ENCODE data around the gene SPRR2A.

SPRR2A gene

GRCh38 chr1:153057375-153057774, at the start of gene SPRR2A:
Gene SPRR2A (minus strand): TSS chr1:153057512. CDS start chr1:153056735, 777 bp downstream.
- Histone ChIP-seq H3K4me3 (no peak within 1 kb of the TSS), H3K27ac (no peak within 1 kb of the TSS)
- no peak for DNase-seq (ENCODE audit: low spot score)
- TF ChIP-seq, protein P1, sequence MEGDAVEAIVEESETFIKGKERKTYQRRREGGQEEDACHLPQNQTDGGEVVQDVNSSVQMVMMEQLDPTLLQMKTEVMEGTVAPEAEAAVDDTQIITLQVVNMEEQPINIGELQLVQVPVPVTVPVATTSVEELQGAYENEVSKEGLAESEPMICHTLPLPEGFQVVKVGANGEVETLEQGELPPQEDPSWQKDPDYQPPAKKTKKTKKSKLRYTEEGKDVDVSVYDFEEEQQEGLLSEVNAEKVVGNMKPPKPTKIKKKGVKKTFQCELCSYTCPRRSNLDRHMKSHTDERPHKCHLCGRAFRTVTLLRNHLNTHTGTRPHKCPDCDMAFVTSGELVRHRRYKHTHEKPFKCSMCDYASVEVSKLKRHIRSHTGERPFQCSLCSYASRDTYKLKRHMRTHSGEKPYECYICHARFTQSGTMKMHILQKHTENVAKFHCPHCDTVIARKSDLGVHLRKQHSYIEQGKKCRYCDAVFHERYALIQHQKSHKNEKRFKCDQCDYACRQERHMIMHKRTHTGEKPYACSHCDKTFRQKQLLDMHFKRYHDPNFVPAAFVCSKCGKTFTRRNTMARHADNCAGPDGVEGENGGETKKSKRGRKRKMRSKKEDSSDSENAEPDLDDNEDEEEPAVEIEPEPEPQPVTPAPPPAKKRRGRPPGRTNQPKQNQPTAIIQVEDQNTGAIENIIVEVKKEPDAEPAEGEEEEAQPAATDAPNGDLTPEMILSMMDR (IDR thresholded peaks at IDR 0.05), result no peak

DNA sequence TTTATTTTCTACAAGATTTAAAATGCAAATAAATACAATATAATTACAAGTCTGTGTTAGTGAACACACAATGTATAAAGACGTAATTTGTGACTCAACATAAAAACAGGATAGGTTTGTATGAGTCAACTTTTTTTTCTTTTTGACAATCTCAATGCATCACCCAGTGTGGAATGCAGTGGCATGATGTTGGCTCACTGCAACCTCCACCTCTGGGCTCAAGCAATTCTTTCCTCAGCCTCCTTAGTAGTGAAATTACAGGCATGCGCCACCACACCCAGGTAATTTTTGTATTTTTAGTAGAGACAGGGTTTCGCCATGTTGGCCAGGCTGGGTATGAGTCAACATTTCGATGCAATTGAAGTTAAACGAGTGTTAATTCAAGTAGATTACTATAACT, 42.9 kb upstream of the SPRR2A start:
- TF ChIP-seq, protein P1 (IDR thresholded peaks at IDR 0.05), result no peak
- H3K4me3 ChIP-seq, result no peak overlapping the region
- DNase-seq (ENCODE audit: low spot score), result no peak
- H3K27ac ChIP-seq, result no peak overlapping the region

DNA sequence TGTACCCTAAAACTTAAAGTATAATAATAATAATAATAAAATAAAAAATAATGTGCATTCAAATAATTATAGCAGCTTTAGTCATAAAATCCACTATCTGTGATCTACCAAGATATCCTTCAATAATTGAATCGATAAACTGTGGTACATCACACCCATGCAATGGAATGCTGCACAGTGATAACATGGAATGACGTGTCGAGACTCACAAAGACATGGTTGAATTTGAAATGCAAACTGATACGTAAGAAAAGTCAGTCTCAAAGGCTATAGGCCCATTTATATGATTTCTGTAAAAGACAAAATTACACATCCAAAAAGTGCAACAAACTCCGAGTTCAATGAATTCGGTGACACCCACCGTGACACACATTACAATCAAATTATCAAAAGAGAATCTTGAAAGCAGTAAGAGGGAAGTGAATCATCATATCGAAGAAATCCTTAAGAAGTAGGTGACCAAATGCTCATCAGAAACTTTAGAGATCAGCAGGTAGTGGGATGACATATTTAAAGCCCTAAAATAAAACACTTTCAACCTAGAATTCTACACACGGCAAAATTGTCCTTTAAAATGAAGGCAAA, 42.2 kb upstream of the SPRR2A start:
- TF ChIP-seq, protein P1 (IDR thresholded peaks at IDR 0.05), result no peak
- no peak overlapping the region for H3K27ac ChIP-seq
- no peak overlapping the region for H3K4me3 ChIP-seq
- DNase-seq (ENCODE audit: low spot score), result no peak

DNA sequence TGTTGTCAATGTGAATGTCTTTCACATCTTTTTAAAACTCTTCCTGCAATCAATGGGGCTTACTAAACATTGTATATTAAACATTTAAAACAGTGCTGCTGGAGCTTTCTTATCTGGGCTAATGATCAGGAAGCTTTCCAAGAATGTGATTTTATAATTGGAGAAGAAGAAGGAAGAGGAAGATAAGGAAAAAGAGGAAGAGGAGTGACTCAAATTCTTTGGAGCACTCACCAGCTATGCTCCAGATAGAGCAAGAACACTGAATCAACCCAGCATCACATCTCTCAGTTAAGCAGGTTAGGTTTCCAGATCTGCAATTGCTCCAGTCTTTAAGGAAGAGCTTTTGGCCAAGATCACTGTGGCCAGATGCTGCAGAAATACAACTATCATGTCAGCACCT, 38.5 kb upstream of the SPRR2A start:
- DNase-seq (ENCODE audit: low spot score), result no peak
- Histone ChIP-seq H3K27ac (no peak overlapping the region), H3K4me3 (no peak overlapping the region)
- TF ChIP-seq, protein P1 (IDR thresholded peaks at IDR 0.05), result no peak

DNA sequence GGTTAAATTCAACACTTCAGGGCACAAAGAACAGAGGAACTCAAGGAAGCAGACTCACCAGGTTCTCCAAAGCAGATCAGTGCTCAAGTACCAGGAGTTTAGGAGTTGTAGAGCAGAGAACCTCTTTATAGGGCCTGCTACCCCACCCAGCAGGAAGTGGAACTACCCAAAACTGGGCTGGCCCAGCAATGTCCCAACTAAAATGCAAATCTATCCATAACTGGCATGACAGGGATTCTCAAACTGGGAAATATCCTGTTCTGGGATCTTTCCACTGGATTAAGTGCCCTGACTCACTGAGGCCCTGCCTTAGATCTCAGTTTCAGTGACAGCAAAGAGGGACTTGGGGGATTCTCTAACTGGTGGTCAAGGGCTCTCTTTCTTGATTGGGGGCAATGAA, 37.1 kb upstream of the SPRR2A start, which contains the start of gene SPRR2E:
Gene SPRR2E, minus strand, starts transcription at position 101 of the 400 bp plus-strand sequence. CDS start 775 bp downstream, outside the sequence.
- H3K27ac ChIP-seq, result no peak within 1 kb of the TSS
- TF ChIP-seq, protein P1 (IDR thresholded peaks at IDR 0.05), result no peak
- no peak within 1 kb of the TSS for H3K4me3 ChIP-seq
- DNase-seq (ENCODE audit: low spot score), result no peak

- TF ChIP-seq, protein P1 (IDR thresholded peaks at IDR 0.05), result no peak
- Histone ChIP-seq H3K27ac (no peak overlapping the region), H3K4me3 (no peak overlapping the region)
- DNase-seq (ENCODE audit: low spot score), result no peak
Measured at GRCh38 chr1:153087652-153088051, 30.3 kb upstream of the SPRR2A start.

DNA sequence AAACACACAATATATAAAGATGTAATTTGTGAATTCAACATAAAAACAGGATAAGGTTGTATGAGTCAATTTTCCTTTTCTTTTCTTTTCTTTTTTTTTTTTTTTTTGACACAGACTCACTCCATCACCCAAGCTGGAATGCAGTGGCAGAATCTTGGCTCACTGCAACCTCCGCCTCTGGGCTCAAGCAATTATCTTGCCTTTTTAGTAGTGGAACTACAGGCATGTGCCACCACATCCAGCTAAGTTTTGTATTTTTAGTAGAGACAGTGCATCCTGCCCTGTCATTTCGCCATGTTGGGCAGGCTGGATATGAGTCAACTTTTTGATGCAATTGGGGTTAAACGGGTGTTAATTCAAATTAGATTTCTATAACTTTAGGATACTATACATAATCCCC, 24.4 kb upstream of the SPRR2A start:
- H3K4me3 ChIP-seq, result no peak overlapping the region
- TF ChIP-seq, protein P1 (IDR thresholded peaks at IDR 0.05), result no peak
- no peak for DNase-seq (ENCODE audit: low spot score)
- no peak overlapping the region for H3K27ac ChIP-seq

Measured in coronary artery (tissue), 2 donors.